T-helper 2 cell treated with Interferon-gamma antibody and Interleukin-4, amounts not matched to agents 5 μg/mL and 100 μg/mL, for 36 hours (primary cell): ENCODE measurements around the gene POC1B.

Experiments used
- DNase-seq: peaks from one replicate; pipeline ENCODE4 v3.0.0; 2021; ENCODE audit warnings: low spot score
- H3K27ac Mint-ChIP-seq: one replicate; pipeline ENCODE4 v1.8.0; 2021; ENCODE audit warnings: mild to moderate bottlenecking, mixed read lengths
- H3K27me3 Mint-ChIP-seq: one replicate; pipeline ENCODE4 v1.8.0; 2021; ENCODE audit warnings: low read depth, mixed read lengths
- H3K36me3 Mint-ChIP-seq: one replicate; pipeline ENCODE4 v1.8.0; 2021; ENCODE audit warnings: low read depth, mixed read lengths
- H3K4me1 Mint-ChIP-seq: one replicate; pipeline ENCODE4 v1.8.0; 2021; ENCODE audit warnings: low read depth, mixed read lengths
- H3K4me3 Mint-ChIP-seq: one replicate; pipeline ENCODE4 v1.8.0; 2022; ENCODE audit warnings: mild to moderate bottlenecking, moderate library complexity, mixed read lengths
- H3K9me3 Mint-ChIP-seq: one replicate; pipeline ENCODE4 v1.8.0; 2021; ENCODE audit warnings: mixed read lengths

The POC1B gene

GRCh38 chr12:89454080-89454848 lies 71.6 kb downstream of the POC1B start:
- H3K27me3 Mint-ChIP-seq, result no peaks in the 10 kb centered on the region
- peak overlapping the region; percentile 0 for H3K27ac Mint-ChIP-seq
- no peak overlapping the region for H3K4me3 Mint-ChIP-seq
- H3K9me3 Mint-ChIP-seq, result no peaks in the 10 kb centered on the region
- peaks cover 31% of the 10 kb centered on the region for H3K36me3 Mint-ChIP-seq
- peaks cover 40% of the 10 kb centered on the region for H3K4me1 Mint-ChIP-seq
- DNase-seq, result no peak

- Mint-ChIP-seq H3K4me1 (peaks cover 37% of the 10 kb centered on the region), H3K27me3 (no peaks in the 10 kb centered on the region), H3K4me3 (no peak overlapping the region), H3K9me3 (no peaks in the 10 kb centered on the region), H3K36me3 (peaks cover 29% of the 10 kb centered on the region), H3K27ac (no peak overlapping the region)
- no peak for DNase-seq
These were observed 72.5 kb downstream of the POC1B start for GRCh38 chr12:89453121-89453978.

DNA sequence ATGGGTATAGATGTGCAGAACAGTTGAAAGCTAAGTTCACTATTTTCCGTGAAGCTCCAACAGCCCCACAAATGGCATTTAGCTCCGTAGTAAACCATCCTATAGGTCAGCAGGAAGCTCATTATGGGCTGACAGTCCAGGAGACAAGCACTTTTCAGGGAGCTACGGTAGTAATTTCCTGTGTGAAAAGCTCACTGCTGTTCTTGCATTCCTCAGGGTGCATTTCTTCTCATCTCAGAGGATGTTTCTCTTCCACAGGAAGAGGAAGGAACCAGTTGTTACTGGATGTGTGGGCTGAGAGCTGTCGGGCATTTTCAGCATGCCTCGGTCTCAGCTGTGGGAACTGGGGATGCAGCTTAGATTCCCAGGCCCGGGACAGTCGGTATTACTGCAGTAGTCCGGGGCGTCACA lies 74.0 kb downstream of the POC1B start:
- peaks cover 32% of the 10 kb centered on the region for H3K4me1 Mint-ChIP-seq
- no peaks in the 10 kb centered on the region for H3K9me3 Mint-ChIP-seq
- no peak for DNase-seq
- no peak overlapping the region for H3K4me3 Mint-ChIP-seq
- no peaks in the 10 kb centered on the region for H3K27me3 Mint-ChIP-seq
- H3K27ac Mint-ChIP-seq, result no peak overlapping the region
- peaks cover 28% of the 10 kb centered on the region for H3K36me3 Mint-ChIP-seq

GRCh38 chr12:89450907-89451306 lies 74.9 kb downstream of the POC1B start:
- no peak overlapping the region for H3K4me3 Mint-ChIP-seq
- no peak for DNase-seq
- H3K27me3 Mint-ChIP-seq, result no peaks in the 10 kb centered on the region
- H3K9me3 Mint-ChIP-seq, result no peaks in the 10 kb centered on the region
- H3K36me3 Mint-ChIP-seq, result peaks cover 34% of the 10 kb centered on the region
- H3K4me1 Mint-ChIP-seq, result peaks cover 28% of the 10 kb centered on the region
- H3K27ac Mint-ChIP-seq, result no peak overlapping the region

- H3K27me3 Mint-ChIP-seq, result no peaks in the 10 kb centered on the region
- H3K4me3 Mint-ChIP-seq, result no peak overlapping the region
- peaks cover 11% of the 10 kb centered on the region for H3K9me3 Mint-ChIP-seq
- DNase-seq, result no peak
- peaks cover 41% of the 10 kb centered on the region for H3K36me3 Mint-ChIP-seq
- no peak overlapping the region for H3K27ac Mint-ChIP-seq
- peaks cover 16% of the 10 kb centered on the region for H3K4me1 Mint-ChIP-seq
These were observed 76.9 kb downstream of the POC1B start for GRCh38 chr12:89448951-89449371.

GRCh38 chr12:89448526-89448925 lies 77.3 kb downstream of the POC1B start:
- H3K27me3 Mint-ChIP-seq, result no peaks in the 10 kb centered on the region
- peaks cover 16% of the 10 kb centered on the region for H3K4me1 Mint-ChIP-seq
- no peak overlapping the region for H3K27ac Mint-ChIP-seq
- H3K36me3 Mint-ChIP-seq, result peaks cover 44% of the 10 kb centered on the region
- DNase-seq, result no peak
- peaks cover 14% of the 10 kb centered on the region for H3K9me3 Mint-ChIP-seq
- no peak overlapping the region for H3K4me3 Mint-ChIP-seq

- Mint-ChIP-seq H3K4me1 (peaks cover 5% of the 10 kb centered on the region), H3K36me3 (peaks cover 56% of the 10 kb centered on the region), H3K27me3 (no peaks in the 10 kb centered on the region), H3K27ac (peak overlapping the region; percentile 56), H3K9me3 (peaks cover 29% of the 10 kb centered on the region), H3K4me3 (no peak overlapping the region)
- DNase-seq, result no peak
These were observed 85.9 kb downstream of the POC1B start for GRCh38 chr12:89439941-89440340.

DNA sequence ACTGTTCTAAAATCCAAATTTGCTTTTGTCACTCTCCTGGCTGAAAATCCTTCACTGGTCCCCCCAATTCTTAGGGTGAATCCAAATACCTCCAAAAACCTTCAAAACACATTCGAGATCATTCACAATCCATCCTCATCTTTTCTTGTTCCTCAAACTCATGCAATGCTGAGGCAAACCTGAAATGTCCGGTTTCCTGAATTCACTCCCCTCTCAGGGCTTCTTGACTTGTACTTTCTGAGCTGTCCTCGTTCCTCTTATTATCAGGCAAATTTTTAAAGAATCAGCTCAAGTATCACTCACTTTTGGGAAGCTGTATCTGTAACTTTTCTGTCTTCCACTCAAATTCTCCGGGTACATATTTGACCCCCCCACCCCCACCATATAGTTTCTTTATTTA lies 88.6 kb downstream of the POC1B start:
- H3K36me3 Mint-ChIP-seq, result peaks cover 50% of the 10 kb centered on the region
- no peak overlapping the region for H3K4me3 Mint-ChIP-seq
- peaks cover 10% of the 10 kb centered on the region for H3K9me3 Mint-ChIP-seq
- H3K4me1 Mint-ChIP-seq, result peaks cover 8% of the 10 kb centered on the region
- H3K27ac Mint-ChIP-seq, result no peak overlapping the region
- H3K27me3 Mint-ChIP-seq, result no peaks in the 10 kb centered on the region
- no peak for DNase-seq

DNA sequence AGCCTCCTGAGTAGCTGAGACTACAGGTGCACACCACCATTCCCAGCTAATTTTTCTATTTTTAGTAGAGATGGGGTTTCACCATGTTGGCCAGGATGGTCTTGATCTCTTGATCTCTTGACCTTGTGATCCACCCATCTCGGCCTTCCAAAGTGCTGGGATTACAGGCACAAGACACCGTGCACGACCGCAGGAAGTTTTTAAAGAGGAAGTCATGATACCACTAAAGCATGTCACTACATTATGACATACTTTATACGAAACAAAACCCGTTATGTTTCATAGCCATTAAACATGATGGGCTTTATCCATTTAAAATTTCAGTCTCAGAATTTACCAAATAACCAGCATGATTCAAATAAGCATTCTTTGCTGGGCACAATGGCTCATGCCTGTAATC lies 89.8 kb downstream of the POC1B start:
- Mint-ChIP-seq H3K27me3 (no peaks in the 10 kb centered on the region), H3K4me1 (peaks cover 8% of the 10 kb centered on the region), H3K27ac (no peak overlapping the region), H3K9me3 (peaks cover 4% of the 10 kb centered on the region), H3K36me3 (peaks cover 41% of the 10 kb centered on the region), H3K4me3 (no peak overlapping the region)
- no peak for DNase-seq

- Mint-ChIP-seq H3K27me3 (no peaks in the 10 kb centered on the region), H3K4me1 (peaks cover 22% of the 10 kb centered on the region), H3K4me3 (no peak overlapping the region), H3K27ac (no peak overlapping the region), H3K9me3 (peaks cover 3% of the 10 kb centered on the region), H3K36me3 (peaks cover 39% of the 10 kb centered on the region)
- no peak for DNase-seq
These were observed 92.2 kb downstream of the POC1B start for GRCh38 chr12:89433634-89434033.

DNA sequence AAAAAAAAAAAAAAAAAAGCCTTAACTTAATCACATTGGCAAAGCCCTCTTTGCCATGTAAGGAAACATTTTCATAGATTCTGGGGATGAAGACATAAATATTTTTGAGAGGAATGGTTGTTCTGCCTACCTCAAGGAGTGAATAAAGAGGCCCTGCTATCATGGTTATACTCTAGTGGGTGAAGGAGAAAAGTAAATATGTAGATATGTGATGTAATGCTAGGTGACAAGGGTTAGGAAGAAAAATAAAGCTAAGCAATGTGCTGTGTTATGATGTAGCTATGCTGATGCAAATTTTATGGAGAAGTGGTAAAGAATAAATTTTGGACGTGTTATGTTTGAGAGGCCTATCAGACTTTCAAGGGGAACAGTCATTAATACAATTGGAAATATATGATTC lies 93.5 kb downstream of the POC1B start:
- Mint-ChIP-seq H3K4me3 (no peak overlapping the region), H3K36me3 (peaks cover 43% of the 10 kb centered on the region), H3K27me3 (no peaks in the 10 kb centered on the region), H3K9me3 (no peaks in the 10 kb centered on the region), H3K4me1 (peaks cover 32% of the 10 kb centered on the region), H3K27ac (no peak overlapping the region)
- no peak for DNase-seq

- H3K9me3 Mint-ChIP-seq, result peaks cover 3% of the 10 kb centered on the region
- H3K36me3 Mint-ChIP-seq, result peaks cover 48% of the 10 kb centered on the region
- no peaks in the 10 kb centered on the region for H3K27me3 Mint-ChIP-seq
- peaks cover 44% of the 10 kb centered on the region for H3K4me1 Mint-ChIP-seq
- H3K4me3 Mint-ChIP-seq, result no peak overlapping the region
- H3K27ac Mint-ChIP-seq, result peak overlapping the region; percentile 51
- DNase-seq, result no peak
These were observed 96.3 kb downstream of the POC1B start for GRCh38 chr12:89429528-89429927.

- H3K27me3 Mint-ChIP-seq, result no peaks in the 10 kb centered on the region
- peaks cover 48% of the 10 kb centered on the region for H3K4me1 Mint-ChIP-seq
- peak overlapping the region; percentile 89 for H3K27ac Mint-ChIP-seq
- peaks cover 3% of the 10 kb centered on the region for H3K9me3 Mint-ChIP-seq
- peak; percentile 22 for DNase-seq
- H3K36me3 Mint-ChIP-seq, result peaks cover 46% of the 10 kb centered on the region
- H3K4me3 Mint-ChIP-seq, result peak overlapping the region; percentile 64
These were observed 98.2 kb downstream of the POC1B start for GRCh38 chr12:89427508-89428156.

DNA sequence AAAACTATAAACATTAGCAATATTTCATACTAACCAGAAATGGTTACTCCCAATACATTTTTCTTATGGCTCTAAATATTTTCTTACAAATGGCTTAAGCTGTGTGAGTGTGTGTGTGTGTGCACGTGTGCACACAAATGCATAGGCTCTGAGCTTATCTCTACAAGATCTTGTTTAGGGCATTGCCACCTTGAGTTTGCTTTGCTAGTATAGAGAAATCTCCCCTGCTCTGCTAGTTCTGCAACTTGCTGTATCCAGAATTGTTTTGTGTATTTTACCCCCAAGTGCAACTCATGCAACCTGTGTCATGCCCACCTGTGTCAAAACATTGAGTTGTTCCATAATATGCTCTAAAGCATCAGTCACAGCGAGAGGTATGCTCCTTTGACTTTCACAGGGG lies 101.0 kb downstream of the POC1B start:
- no peak for DNase-seq
- Mint-ChIP-seq H3K36me3 (peaks cover 54% of the 10 kb centered on the region), H3K27me3 (no peaks in the 10 kb centered on the region), H3K4me3 (no peak overlapping the region), H3K9me3 (peaks cover 3% of the 10 kb centered on the region), H3K4me1 (peaks cover 53% of the 10 kb centered on the region), H3K27ac (no peak overlapping the region)
